HCEC 1CT (cell line): ENCODE data around the gene PRR20B.
"Not testable (repeated sequence)": the region's sequence is repeated elsewhere in the genome, so short reads cannot be mapped to it uniquely, and the experiment has no call there.

Experiments used
- DNase-seq: peaks from one replicate; pipeline ENCODE4 v3.0.0-alpha.2; 2017

PRR20B gene

GRCh38 chr13:57147188-57147587 lies at the start of gene PRR20B:
PRR20B (plus strand) TSS chr13:57147488; CDS start chr13:57147875, 387 bp downstream.
- DNase-seq: not testable (repeated sequence)

GRCh38 chr13:57114945-57115344 lies 32.3 kb upstream of the PRR20B start:
- no peak for DNase-seq

GRCh38 chr13:57123681-57124080 lies 23.6 kb upstream of the PRR20B start:
- DNase-seq: no peak

GRCh38 chr13:57128909-57129308 lies 18.4 kb upstream of the PRR20B start:
- DNase-seq: no peak

DNA sequence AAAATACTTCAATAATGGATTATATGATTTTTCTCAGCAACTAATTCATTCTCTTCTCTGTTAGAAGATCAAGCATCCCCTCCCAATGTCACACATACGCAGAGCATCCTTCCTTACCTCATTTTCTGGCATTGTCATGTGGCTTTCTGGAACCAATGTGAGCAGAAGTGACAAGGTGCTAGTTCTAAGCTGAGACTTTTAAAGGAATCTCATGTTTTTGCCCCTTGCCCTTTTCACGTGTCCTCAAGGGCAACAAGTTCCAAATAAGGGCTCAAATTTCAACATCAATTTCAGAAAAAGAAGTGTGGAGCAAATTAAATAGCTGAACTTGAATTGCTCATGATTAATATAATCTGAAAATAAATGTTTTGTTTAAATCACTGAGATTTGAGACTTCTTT lies 11.2 kb upstream of the PRR20B start:
- no peak for DNase-seq

- no peak for DNase-seq
Observed at GRCh38 chr13:57137585-57137984, 9.7 kb upstream of the PRR20B start.

DNA sequence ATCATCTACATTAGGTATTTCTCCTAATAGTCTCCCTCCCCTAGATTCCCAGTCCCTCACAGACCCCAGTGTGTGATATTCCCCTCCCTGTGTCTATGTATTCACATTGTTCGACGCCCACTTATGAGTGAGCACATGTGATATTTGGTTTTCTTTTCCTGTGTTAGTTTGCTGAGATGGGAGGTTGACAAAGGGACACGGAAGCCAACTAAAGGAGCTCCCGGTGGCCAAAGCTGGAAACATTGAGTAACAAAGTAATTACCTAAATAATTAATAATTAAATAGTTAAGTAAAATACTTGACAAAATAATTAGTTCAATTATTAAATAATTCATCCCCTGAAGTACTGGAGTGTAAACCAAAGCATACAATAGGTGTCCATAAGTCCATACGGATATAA lies 8.3 kb upstream of the PRR20B start:
- DNase-seq: no peak

DNA sequence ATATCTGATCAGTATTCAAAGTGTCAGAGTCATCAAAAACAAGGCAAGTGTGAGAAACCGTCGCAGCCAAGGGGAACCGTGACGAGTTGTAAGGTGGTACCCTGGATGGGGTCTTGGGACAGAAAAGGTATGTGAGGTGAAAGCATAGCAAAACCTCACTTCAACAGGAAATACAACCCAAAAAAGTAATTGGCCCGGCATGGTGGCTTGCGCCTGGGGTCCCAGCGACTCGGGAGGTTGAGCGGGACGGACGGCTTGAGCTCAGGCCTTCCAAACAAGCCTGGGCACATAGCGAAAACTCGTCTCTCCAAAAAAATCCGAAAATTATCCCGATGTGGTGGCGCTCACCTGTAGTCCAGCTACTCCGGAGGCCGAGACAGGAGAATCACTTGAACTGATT lies 7.5 kb upstream of the PRR20B start:
- not testable (repeated sequence) for DNase-seq

DNA sequence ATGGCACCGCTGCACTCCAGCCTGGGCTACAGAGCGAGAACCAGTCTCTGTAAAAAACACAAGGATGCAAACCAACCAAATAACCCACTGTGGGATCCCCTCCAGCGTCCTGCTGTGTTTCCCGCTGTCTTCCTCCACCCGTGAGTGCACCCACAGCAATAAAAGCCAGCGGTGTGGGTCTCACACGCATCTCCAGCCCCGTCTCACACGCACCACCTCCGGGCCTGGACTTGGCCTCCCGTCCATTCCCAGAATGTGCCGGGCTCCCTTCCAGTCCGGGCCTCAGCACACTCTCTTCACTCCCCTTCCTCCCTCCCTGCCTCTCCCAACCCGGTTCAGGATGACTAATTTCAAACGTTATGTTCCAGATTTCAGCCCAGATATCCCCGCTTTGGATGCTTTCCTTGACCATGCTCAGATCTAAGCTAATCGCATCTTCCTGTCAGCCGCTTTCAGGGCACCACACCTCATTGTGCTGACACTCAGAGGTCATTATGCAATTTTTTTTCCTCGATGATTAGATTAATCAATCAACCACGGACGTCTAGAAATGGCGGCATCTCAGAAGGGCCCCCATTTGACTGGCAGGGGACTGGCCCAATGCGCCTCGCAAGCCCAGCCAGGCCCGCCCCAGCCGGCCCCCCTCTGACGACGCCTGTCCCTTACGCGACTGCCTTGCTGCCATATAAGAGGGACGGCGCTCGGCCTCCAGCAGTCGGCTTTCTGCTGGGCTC lies 6.9 kb upstream of the PRR20B start, which contains the start of gene PRR20A:
TSS of gene PRR20A (plus strand) at position 684 of the 734 bp plus-strand sequence. CDS start 387 bp downstream, outside the sequence.
- not testable (repeated sequence) for DNase-seq

- not testable (repeated sequence) for DNase-seq
Observed at GRCh38 chr13:57148106-57148505, 818 bp downstream of the PRR20B start.

GRCh38 chr13:57153761-57154160 lies 6.5 kb downstream of the PRR20B start, which contains the start of gene PRR20C:
PRR20C (plus strand) TSS chr13:57154061; CDS start chr13:57154448, 387 bp downstream.
- DNase-seq: not testable (repeated sequence)

GRCh38 chr13:57160332-57160731 lies 13.0 kb downstream of the PRR20B start, which contains the start of gene PRR20D:
PRR20D (plus strand) TSS chr13:57160632; CDS start chr13:57161019, 387 bp downstream.
- not testable (repeated sequence) for DNase-seq

- not testable (repeated sequence) for DNase-seq
Observed at GRCh38 chr13:57166897-57167296, 19.6 kb downstream of the PRR20B start, which contains the start of gene PRR20E. PRR20E (plus strand) TSS chr13:57167197; CDS start chr13:57167584, 387 bp downstream.

- DNase-seq: no peak
Observed at GRCh38 chr13:57191667-57192066, 44.4 kb downstream of the PRR20B start.
